Measurements from ENCODE around the gene HASPIN.

HASPIN gene

DNA sequence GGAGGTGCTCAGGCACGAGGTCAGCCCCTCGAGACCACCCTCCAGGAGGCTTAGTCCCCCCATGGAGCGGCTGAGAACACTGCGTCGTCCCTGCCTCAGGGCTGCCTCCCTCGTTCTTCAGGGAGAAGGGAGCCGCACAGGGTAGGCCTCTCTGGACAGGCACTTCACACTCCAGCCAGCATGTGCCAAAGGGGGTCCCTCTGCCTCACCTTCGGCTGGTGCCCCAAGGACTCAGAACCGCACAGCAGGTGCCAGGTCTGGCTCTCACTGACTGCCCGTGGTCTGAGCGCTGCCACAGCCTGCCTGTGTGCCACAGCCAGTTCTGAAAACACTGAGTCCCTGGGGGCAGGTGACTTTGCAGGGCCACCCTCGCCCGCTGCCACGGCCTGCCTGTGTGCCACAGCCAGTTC is 34.8 kb upstream of the HASPIN start:
- H4K8ac ChIP-seq (ENCODE audit: low read length): no peak overlapping the region
- peaks cover 2% of the 10 kb centered on the region for H3K4me1 ChIP-seq (ENCODE audit: control insufficient read depth, insufficient read depth, low read depth, low read length)
- no peaks in the 10 kb centered on the region for H3K79me1 ChIP-seq (replicated peaks; ENCODE audit: low read length, poor library complexity, severe bottlenecking)
- no peak overlapping the region for H4K91ac ChIP-seq (ENCODE audit: low read length)
- H2BK5ac ChIP-seq (ENCODE audit: low read depth, low read length, poor library complexity, severe bottlenecking): no peak overlapping the region
- no peak overlapping the region for H3K4me2 ChIP-seq (ENCODE audit: low read length, poor library complexity, severe bottlenecking)
- H3K9me3 ChIP-seq (ENCODE audit: control insufficient read depth, low read length): no peaks in the 10 kb centered on the region
- H2AFZ ChIP-seq (ENCODE audit: low read depth, low read length): no peak overlapping the region
- H3K27me3 ChIP-seq (ENCODE audit: control insufficient read depth in 1 of 2, insufficient read depth in 1 of 2, low read length in 2 of 2): peaks cover 8 to 31% of the 10 kb centered on the region in 2 experiments
- no peak overlapping the region for H2AK5ac ChIP-seq (ENCODE audit: low read length, severe bottlenecking)
- no peak overlapping the region for H2BK12ac ChIP-seq (ENCODE audit: low read length in 2 of 2)
- H3K4me3 ChIP-seq (ENCODE audit: insufficient read depth in 1 of 2, low read depth in 1 of 2, low read length in 2 of 2): no peak overlapping the region
- no peak overlapping the region for H3K14ac ChIP-seq (ENCODE audit: low read length in 2 of 2)
- 93% methylated on average over 11 of the region's 14 CpGs for WGBS
- H3K18ac ChIP-seq (ENCODE audit: low read depth in 1 of 2, low read length in 2 of 2): no peak overlapping the region
- no peak overlapping the region for H3K23ac ChIP-seq (ENCODE audit: low read length in 2 of 2)
- no peak for DNase-seq
- no peak overlapping the region for H3K4ac ChIP-seq (ENCODE audit: low read depth in 1 of 2, low read length in 2 of 2)
- no peaks in the 10 kb centered on the region for H3K36me3 ChIP-seq (ENCODE audit: control insufficient read depth in 1 of 2, insufficient read depth in 2 of 2, low read depth in 1 of 2, low read length in 2 of 2)
- no peak overlapping the region for H3K27ac ChIP-seq (ENCODE audit: low read length, poor library complexity, severe bottlenecking)
- no peak overlapping the region for H3K9ac ChIP-seq (ENCODE audit: low read length)
- H2BK15ac ChIP-seq (ENCODE audit: low read depth, poor library complexity, severe bottlenecking): no peak overlapping the region
- no peak overlapping the region for H2BK120ac ChIP-seq (ENCODE audit: low read depth, low read length)

DNA sequence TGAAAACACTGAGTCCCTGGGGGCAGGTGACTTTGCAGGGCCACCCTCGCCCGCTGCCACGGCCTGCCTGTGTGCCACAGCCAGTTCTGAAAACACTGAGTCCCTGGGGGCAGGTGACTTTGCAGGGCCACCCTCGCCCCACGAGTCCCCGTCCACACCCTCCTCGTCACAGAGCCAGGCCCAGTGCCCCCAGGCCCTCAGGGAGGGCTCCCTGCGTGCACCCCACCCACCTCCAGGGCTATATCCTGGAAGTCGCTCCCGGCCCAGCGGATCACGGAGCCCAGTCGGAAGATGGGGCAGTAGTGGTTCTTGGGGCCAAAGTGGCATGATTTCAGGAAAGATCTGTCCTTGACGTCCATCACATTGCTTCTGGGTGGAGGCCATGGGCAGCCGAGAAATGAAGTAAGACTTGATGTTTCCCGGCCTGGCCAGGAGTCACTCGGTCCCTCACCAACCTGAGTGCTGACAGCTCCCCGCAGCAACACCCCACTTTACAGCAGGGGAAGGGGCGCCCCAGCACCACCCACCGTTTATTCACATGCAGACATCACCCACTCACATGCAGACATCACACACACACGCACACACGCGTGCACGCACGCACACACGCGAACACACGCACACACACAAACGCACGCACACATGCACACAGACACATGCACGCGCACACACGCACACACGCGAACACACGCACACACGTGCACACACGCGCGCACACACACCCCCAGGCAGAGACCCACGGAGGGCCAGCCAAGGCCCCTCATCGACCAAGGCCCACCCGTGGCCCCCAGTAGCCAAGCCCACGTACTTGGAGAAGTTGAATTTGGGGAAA is 34.2 kb upstream of the HASPIN start:
- Histone ChIP-seq H3K4me1 (ENCODE audit: control insufficient read depth, insufficient read depth, low read depth, low read length) (peaks cover 2% of the 10 kb centered on the region), H3K9me3 (ENCODE audit: control insufficient read depth, low read length) (no peaks in the 10 kb centered on the region), H3K27me3 (ENCODE audit: control insufficient read depth in 1 of 2, insufficient read depth in 1 of 2, low read length in 2 of 2) (peaks cover 7 to 27% of the 10 kb centered on the region in 2 experiments), H2AFZ (ENCODE audit: low read depth, low read length) (no peak overlapping the region), H3K9ac (ENCODE audit: low read length) (no peak overlapping the region), H3K4me3 (ENCODE audit: insufficient read depth in 1 of 2, low read depth in 1 of 2, low read length in 2 of 2) (no peak overlapping the region), H2BK120ac (ENCODE audit: low read depth, low read length) (no peak overlapping the region), H3K79me1 (replicated peaks; ENCODE audit: low read length, poor library complexity, severe bottlenecking) (no peaks in the 10 kb centered on the region), H3K18ac (ENCODE audit: low read depth in 1 of 2, low read length in 2 of 2) (no peak overlapping the region), H2BK12ac (ENCODE audit: low read length in 2 of 2) (no peak overlapping the region), H3K14ac (ENCODE audit: low read length in 2 of 2) (no peak overlapping the region), H2BK5ac (ENCODE audit: low read depth, low read length, poor library complexity, severe bottlenecking) (no peak overlapping the region), H2BK15ac (ENCODE audit: low read depth, poor library complexity, severe bottlenecking) (no peak overlapping the region), H3K4ac (ENCODE audit: low read depth in 1 of 2, low read length in 2 of 2) (no peak overlapping the region), H3K36me3 (ENCODE audit: control insufficient read depth in 1 of 2, insufficient read depth in 2 of 2, low read depth in 1 of 2, low read length in 2 of 2) (no peaks in the 10 kb centered on the region), H4K91ac (ENCODE audit: low read length) (no peak overlapping the region), H2AK5ac (ENCODE audit: low read length, severe bottlenecking) (no peak overlapping the region), H3K27ac (ENCODE audit: low read length, poor library complexity, severe bottlenecking) (no peak overlapping the region), H4K8ac (ENCODE audit: low read length) (no peak overlapping the region), H3K23ac (ENCODE audit: low read length in 2 of 2) (no peak overlapping the region), H3K4me2 (ENCODE audit: low read length, poor library complexity, severe bottlenecking) (no peak overlapping the region)
- 96% methylated on average over 41 of the region's 44 CpGs for WGBS
- no peak for DNase-seq

DNA sequence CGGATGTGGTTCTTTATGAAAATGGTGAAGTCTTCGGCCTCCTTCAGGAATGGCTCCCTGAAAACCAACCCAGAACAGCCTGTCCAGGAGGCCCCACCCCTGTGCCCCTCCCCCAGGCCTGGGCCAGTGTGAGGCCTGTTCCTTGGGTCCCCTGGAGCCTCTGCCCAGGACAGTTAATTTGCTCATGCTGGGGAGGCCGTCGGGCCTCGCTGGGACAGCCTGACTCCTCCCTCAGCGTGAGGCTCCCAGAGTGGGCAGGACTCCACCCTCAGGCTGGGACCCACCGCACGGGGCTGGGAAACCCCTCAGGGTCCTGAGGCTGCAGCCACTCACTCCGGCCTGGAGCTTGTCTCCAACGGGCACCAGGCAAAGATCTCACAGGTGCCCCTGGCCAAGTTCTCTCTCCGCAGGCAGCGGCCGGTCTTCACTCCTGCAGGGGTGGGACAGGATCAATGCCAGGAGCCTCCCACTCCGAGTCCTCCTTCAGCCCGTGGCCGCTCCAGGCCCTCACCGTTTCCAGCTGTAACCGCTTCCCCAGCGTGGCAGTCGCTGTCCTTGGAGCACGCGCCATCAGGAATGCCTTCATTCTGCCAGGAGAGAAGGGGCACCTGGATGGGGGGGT is 33.5 kb upstream of the HASPIN start:
- no peak overlapping the region for H2BK120ac ChIP-seq (ENCODE audit: low read depth, low read length)
- peaks cover 14 to 27% of the 10 kb centered on the region in 2 experiments for H3K27me3 ChIP-seq (ENCODE audit: control insufficient read depth in 1 of 2, insufficient read depth in 1 of 2, low read length in 2 of 2)
- WGBS: 84% methylated on average over 22 of the region's 22 CpGs
- H3K27ac ChIP-seq (ENCODE audit: low read length, poor library complexity, severe bottlenecking): no peak overlapping the region
- H4K8ac ChIP-seq (ENCODE audit: low read length): no peak overlapping the region
- H2BK15ac ChIP-seq (ENCODE audit: low read depth, poor library complexity, severe bottlenecking): no peak overlapping the region
- no peak overlapping the region for H3K18ac ChIP-seq (ENCODE audit: low read depth in 1 of 2, low read length in 2 of 2)
- H3K4me2 ChIP-seq (ENCODE audit: low read length, poor library complexity, severe bottlenecking): no peak overlapping the region
- H3K4me3 ChIP-seq (ENCODE audit: insufficient read depth in 1 of 2, low read depth in 1 of 2, low read length in 2 of 2): no peak overlapping the region
- no peaks in the 10 kb centered on the region for H3K36me3 ChIP-seq (ENCODE audit: control insufficient read depth in 1 of 2, insufficient read depth in 2 of 2, low read depth in 1 of 2, low read length in 2 of 2)
- H3K9me3 ChIP-seq (ENCODE audit: control insufficient read depth, low read length): no peaks in the 10 kb centered on the region
- no peak overlapping the region for H3K4ac ChIP-seq (ENCODE audit: low read depth in 1 of 2, low read length in 2 of 2)
- H2AFZ ChIP-seq (ENCODE audit: low read depth, low read length): no peak overlapping the region
- no peak overlapping the region for H2BK5ac ChIP-seq (ENCODE audit: low read depth, low read length, poor library complexity, severe bottlenecking)
- DNase-seq: no peak
- no peak overlapping the region for H3K14ac ChIP-seq (ENCODE audit: low read length in 2 of 2)
- no peak overlapping the region for H4K91ac ChIP-seq (ENCODE audit: low read length)
- H3K9ac ChIP-seq (ENCODE audit: low read length): no peak overlapping the region
- peaks cover 8% of the 10 kb centered on the region for H3K4me1 ChIP-seq (ENCODE audit: control insufficient read depth, insufficient read depth, low read depth, low read length)
- H3K79me1 ChIP-seq (replicated peaks; ENCODE audit: low read length, poor library complexity, severe bottlenecking): no peaks in the 10 kb centered on the region
- H2BK12ac ChIP-seq (ENCODE audit: low read length in 2 of 2): no peak overlapping the region
- no peak overlapping the region for H3K23ac ChIP-seq (ENCODE audit: low read length in 2 of 2)
- no peak overlapping the region for H2AK5ac ChIP-seq (ENCODE audit: low read length, severe bottlenecking)

DNA sequence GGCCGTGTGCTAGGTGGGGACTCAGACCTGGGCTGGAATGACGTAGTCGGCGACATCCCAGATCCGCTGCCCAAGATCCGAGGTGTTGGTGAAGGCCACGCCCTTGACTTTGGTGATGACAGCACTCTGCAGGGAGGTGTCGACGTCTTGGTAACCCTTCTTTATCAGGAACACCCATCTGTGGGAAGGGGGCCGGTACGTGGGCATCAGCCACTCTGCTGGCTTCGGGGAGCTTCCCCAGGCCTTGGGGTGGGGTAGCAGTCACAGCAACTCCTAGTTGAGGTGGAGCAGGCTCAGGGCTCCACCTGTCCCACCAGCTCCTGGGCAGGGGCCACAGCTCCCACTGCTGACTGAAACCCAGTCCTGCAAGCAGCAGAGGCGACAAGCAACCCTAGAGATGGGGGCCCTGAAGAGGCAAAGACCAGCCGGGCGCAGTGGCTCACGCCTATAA is 32.1 kb upstream of the HASPIN start:
- Histone ChIP-seq H2AFZ (ENCODE audit: low read depth, low read length) (no peak overlapping the region), H4K8ac (ENCODE audit: low read length) (no peak overlapping the region), H2BK120ac (ENCODE audit: low read depth, low read length) (no peak overlapping the region), H3K18ac (ENCODE audit: low read depth in 1 of 2, low read length in 2 of 2) (no peak overlapping the region), H2BK12ac (ENCODE audit: low read length in 2 of 2) (no peak overlapping the region), H3K36me3 (ENCODE audit: control insufficient read depth in 1 of 2, insufficient read depth in 2 of 2, low read depth in 1 of 2, low read length in 2 of 2) (no peaks in the 10 kb centered on the region), H3K9ac (ENCODE audit: low read length) (no peak overlapping the region), H3K9me3 (ENCODE audit: control insufficient read depth, low read length) (no peaks in the 10 kb centered on the region), H3K23ac (ENCODE audit: low read length in 2 of 2) (no peak overlapping the region), H2AK5ac (ENCODE audit: low read length, severe bottlenecking) (no peak overlapping the region), H3K4me1 (ENCODE audit: control insufficient read depth, insufficient read depth, low read depth, low read length) (peaks cover 17% of the 10 kb centered on the region), H3K14ac (ENCODE audit: low read length in 2 of 2) (no peak overlapping the region), H3K4me3 (ENCODE audit: insufficient read depth in 1 of 2, low read depth in 1 of 2, low read length in 2 of 2) (no peak overlapping the region), H3K27ac (ENCODE audit: low read length, poor library complexity, severe bottlenecking) (no peak overlapping the region), H3K4ac (ENCODE audit: low read depth in 1 of 2, low read length in 2 of 2) (no peak overlapping the region), H3K4me2 (ENCODE audit: low read length, poor library complexity, severe bottlenecking) (no peak overlapping the region), H3K27me3 (ENCODE audit: control insufficient read depth in 1 of 2, insufficient read depth in 1 of 2, low read length in 2 of 2) (peaks cover 26 to 34% of the 10 kb centered on the region in 2 experiments), H3K79me1 (replicated peaks; ENCODE audit: low read length, poor library complexity, severe bottlenecking) (no peaks in the 10 kb centered on the region), H2BK5ac (ENCODE audit: low read depth, low read length, poor library complexity, severe bottlenecking) (no peak overlapping the region), H4K91ac (ENCODE audit: low read length) (no peak overlapping the region), H2BK15ac (ENCODE audit: low read depth, poor library complexity, severe bottlenecking) (no peak overlapping the region)
- no peak for DNase-seq
- WGBS: 88% methylated on average over 15 of the region's 16 CpGs
